GM19438 (cell line): ENCODE measurements around the gene PIGT.

ENCODE experiments used
- ATAC-seq: cut with Tn5 transposase; IDR thresholded peaks from one replicate; pipeline ENCODE4 v1.9.1; 2021; ENCODE audit warnings: low read depth; ENCODE audit not compliant: unreplicated experiment

PIGT gene

DNA sequence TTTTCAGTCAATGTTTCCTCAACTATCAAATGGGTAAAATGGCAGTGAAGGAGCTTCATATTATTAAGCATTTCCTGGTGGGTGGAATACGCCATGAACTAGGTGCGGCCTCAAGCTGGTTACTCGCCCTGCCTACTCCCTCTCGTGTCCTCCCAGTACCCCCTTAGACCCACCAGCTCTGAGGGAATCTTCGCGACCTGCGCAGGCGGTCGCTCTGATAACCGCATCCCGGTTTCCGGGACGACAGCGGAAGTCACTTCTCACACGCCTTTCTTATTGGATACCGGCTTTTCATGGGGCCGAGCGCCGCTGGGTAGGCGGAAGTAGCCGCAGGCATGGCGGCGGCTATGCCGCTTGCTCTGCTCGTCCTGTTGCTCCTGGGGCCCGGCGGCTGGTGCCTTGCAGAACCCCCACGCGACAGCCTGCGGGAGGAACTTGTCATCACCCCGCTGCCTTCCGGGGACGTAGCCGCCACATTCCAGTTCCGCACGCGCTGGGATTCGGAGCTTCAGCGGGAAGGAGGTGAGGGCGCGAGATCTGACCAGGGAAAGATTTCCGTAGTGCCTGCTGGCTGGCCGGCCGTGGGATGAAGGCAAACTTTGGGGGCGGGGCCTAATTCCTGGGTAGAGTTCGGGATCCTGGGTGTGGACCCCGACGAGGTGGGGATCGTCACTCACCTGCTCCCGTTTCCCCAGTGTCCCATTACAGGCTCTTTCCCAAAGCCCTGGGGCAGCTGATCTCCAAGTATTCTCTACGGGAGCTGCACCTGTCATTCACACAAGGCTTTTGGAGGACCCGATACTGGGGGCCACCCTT, at the start of gene PIGT:
TSS of gene PIGT (plus strand) at position 320 of the 816 bp plus-strand sequence. CDS start at position 336, 16 bp downstream.
- peak; percentile 69 for ATAC-seq

DNA sequence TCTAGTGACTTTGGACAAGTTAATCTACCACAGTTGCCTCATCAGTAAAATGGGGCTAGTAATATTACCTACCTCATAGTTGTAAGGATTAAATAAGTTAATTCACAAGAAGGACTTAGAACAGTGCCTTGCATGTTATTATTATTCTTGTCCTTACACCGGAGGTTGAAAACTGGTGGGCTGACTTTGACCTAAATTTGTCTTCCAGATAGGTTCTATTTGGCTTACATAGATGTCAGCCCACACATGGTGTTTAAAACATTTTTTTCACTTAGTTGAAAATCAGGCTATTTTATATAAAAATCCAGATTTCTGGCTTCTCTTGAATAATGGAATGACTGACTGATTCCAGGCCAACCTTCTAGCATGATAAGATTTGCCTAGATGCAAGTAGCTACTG, 49.7 kb upstream of the PIGT start:
- ATAC-seq: no peak

DNA sequence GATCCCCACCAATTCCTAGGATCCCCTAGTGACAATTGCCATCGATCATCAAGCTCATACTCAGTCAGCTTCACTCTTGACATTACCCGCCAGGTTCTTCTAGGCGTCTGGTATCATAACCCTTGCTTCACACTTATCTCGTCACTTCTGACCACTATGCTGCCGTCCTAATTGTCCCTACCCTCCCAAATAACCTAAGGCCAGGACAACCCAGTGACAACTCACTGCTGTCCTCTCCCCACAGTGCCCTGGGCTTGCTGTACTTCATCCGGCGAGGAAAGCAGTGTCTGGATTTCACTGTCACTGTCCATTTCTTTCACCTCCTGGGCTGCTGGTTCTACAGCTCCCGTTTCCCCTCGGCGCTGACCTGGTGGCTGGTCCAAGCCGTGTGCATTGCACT, 49.3 kb upstream of the PIGT start:
- no peak for ATAC-seq

DNA sequence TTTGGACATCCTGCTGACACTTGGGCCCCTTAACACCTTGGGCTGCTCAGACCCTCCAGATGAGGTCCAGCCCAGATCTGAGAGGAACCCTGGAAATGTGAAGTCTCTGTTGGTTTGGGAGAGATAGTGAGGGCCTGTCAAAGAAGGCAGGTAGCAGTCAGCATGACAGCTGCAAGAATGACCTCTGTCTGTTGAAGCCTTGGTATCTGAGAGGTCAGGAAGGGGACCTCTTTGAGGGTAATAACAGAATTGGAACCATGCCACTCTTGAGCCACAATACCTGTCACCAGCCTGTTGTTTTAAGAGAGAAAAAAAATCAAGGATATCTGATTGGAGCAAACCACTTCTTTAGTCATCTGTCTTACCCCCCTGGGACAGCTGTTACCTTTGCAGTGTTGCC, 48.8 kb upstream of the PIGT start:
- ATAC-seq: no peak

- ATAC-seq: peak; percentile 76
Measured at GRCh38 chr20:45368221-45368980, 47.5 kb upstream of the PIGT start.

- ATAC-seq: no peak
Measured at GRCh38 chr20:45370571-45371160, 45.3 kb upstream of the PIGT start.

DNA sequence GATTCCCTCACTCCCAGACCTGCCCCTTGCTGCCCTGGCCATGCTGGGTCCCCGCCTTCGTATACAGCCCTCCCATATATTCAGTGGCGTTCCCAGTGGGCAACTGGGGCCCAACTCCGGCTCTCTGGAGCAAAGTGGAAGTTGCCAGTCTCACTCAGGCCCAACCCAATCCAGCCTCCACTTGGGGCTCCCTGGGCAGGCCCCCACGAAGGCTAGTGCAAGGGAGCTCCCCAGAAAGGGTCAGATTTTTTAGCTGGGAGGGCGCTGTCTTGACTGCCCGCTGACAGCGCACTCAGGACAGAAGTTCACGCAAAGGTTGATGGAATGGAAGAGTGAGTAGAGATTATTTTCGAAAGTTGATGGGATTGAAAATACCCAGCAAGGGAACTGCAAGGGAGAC, 43.7 kb upstream of the PIGT start:
- no peak for ATAC-seq

- ATAC-seq: no peak
Measured at GRCh38 chr20:45372646-45373352, 43.1 kb upstream of the PIGT start.

GRCh38 chr20:45373353-45374100, 42.4 kb upstream of the PIGT start:
- ATAC-seq: no peak

GRCh38 chr20:45374101-45374467, 41.9 kb upstream of the PIGT start:
- no peak for ATAC-seq

DNA sequence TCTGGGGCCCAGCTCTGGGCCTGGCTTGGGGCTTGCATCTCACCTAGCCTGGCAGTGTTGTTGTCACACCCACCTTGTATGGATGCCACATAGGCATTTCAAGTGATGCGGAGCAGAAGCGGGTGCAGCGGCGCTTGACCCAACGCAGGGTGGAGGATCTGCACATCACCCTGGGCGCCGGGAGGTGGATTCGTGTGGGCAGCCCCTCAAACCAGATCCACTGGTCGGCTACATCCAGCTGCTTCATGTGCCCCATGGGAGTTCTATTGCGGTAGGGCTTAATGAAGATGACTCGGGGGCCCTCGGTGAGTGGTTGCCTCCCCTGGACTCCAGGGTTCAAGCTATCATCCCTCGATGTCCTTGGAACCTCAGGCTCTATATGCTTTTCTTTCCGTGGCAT, 41.0 kb upstream of the PIGT start:
- no peak for ATAC-seq

- no peak for ATAC-seq
Measured at GRCh38 chr20:45377269-45377668, 38.7 kb upstream of the PIGT start.

DNA sequence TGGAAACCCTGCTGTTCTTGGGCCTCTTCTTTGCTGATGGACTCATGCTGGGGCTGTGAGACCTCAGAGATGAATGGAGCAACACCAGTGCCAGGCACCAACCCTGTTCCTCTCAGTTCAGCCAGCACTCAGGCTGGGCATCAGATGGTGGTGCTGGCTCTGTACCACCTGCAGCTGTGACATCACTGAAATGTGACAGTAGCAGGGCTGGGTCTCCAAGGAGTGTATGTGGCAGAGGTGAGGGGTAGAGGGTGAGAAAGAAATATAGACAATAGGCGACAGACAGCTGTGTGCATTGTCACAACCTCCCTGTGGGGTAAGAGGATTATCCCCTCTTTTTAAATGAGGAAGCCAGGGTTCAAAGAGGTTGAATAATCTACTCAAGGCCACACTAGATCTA, 37.8 kb upstream of the PIGT start, which contains the start of gene TP53TG5:
TSS of gene TP53TG5 (minus strand) at position 135 of the 400 bp plus-strand sequence. CDS start at position 46, 89 bp downstream.
- no peak for ATAC-seq

DNA sequence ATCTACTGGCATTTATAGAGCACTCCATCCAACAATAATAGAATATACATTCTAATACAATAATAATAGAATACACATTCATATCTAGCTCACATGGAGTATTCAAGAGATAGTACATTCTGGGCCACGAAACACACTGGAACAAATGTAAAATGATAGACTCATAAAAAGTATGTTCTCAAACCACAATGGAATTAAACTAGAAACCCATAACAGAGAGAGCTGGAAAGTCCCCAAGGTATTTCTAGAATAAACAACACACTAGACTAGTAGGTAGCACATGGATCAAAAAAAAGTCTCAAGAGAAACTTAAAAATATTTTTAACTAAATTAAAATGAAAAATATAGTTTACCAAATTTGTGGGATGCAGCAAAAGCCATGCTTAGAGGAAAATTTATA, 28.7 kb upstream of the PIGT start:
- no peak for ATAC-seq

DNA sequence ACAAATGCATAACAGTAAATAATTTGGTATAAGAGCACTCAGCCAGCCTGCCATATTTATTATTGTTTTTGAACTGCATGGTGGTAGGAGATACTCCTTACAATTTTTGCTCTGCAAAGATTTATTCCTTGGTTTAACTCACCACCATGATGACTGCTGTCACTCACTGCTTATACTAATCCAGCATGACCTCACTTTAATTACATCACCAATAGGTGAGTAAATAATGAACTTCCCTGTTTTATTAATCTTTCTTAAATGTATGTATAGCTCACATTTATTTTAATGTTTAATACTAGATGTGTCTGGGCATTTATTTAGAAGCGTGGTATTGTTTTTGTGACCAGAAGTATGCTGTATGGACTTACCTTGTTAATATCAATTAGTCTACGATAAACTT, 25.0 kb upstream of the PIGT start:
- no peak for ATAC-seq

- no peak for ATAC-seq
Measured at GRCh38 chr20:45391559-45391958, 24.4 kb upstream of the PIGT start.

- ATAC-seq: no peak
Measured at GRCh38 chr20:45392733-45393132, 23.2 kb upstream of the PIGT start.

GRCh38 chr20:45394221-45395113, 21.5 kb upstream of the PIGT start:
- ATAC-seq: no peak

- no peak for ATAC-seq
Measured at GRCh38 chr20:45395114-45395415, 20.9 kb upstream of the PIGT start.
